Right lung (tissue), 5 donors: Measurements from ENCODE around the gene AP2M1. TPM values are rescaled to one million over a fixed set of nuclear protein-coding genes. Genes with fewer than 3 reads are reported as not detected.

ENCODE experiments used
- DNase-seq, 2 donors: peaks; one replicate each; pipeline ENCODE4 v3.0.0-alpha.2; 2013
- polyA plus RNA-seq, 5 donors: library from polyadenylated mRNA; unstranded; fragments of 120-200 nt; gene quantifications; one replicate each; pipeline versions ENCODE4 v1.2.1 to v1.2.3, GENCODE V29; 2013; ENCODE audit warnings: inconsistent platforms in 1 of 5, low replicate concordance in 1 of 5; ENCODE audit not compliant: insufficient read length in 5 of 5, insufficient read depth in 1 of 5

Gene AP2M1
- polyA plus RNA-seq, 5 donors = 318 to 368 (median 328) TPM

DNA sequence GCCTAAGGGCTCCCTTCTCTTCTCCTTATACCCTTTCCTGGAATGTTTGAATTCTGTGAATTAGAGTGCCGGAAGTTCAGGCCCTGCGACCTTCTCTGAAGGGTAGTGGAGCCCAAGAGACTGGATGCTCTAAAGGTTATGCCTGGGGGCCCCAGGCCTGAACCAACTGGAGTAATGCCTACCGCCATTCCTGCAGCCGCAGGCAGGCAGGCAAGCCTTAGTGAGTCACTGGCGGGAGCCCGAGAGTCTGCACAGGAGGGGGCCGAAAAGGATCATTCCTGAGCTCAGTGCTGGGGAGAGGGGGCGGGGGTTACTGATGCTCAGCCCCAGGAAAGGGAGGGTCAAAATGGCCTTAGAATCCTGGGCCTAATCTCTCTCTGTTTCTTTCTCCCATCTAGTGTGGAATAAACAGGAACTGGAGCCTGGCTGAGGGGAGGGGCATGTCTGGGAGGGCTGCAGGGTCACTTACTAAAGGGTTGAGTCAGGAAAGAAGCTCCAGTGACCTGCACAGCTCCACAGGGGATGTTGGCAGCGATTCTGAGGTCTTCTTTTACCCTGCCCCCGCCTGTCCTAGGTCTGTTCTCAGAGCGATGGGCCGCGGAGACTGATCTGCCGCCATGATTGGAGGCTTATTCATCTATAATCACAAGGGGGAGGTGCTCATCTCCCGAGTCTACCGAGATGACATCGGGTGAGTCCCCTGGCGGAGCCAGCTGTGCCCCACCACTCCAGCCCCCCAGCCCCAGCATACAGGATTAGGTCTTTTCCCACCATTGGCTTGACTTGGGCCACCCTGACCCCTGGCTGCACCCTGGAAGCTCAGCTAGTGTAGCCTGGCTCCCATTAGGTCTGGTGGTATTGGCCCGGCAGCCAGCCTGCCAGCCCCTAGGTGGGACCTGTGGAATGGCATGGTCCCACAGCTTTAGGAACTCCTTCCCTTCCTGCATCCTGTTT, 2.0 kb downstream of the AP2M1 start:
- DNase-seq = no peak

DNA sequence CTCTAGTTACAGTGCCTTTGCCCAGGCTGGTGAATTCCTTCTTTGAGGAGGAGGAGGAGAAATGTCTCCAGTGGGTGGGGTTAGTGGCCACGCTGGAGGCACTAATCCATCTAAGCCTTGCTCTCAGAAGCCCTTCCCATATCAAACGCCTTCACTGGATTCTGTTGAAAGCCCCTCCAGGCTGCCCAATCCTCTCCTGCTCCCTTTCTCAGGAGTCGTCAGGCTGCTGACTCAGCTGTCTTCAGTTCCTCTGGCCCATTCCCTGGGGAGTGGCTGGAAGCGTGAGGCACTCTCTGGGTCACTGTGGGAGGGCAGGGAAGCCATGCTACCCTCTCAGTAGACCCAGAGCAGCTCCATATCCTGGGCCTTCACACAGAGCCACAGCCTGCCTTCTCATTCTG, 2.7 kb downstream of the AP2M1 start:
- no peak for DNase-seq

DNA sequence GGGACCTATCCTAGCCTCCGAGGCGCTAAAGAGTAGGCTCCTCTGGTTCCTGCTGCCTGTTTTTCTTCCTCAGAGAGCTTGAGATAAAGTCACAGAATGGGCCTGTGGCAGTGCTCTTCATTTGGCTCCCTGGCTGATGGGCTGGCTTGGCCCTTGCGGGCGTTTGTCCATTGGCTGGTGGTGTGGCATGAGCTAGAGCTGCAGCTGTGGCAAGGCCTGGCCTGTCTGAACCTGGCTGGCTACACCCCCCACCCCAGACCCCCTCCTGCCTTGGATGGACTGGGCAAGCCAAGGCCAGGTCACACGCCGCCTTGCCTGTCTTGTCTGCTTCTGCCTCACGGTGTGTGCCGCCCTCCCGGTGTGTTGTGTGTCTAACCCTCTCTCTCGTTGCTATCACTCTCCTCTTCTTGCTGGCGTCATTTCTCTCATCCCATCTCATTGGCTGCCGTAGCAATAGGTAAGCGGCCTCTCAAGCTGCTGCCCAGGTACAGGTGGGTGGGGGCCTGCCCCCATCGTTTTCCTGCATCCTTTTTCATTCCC, 3.2 kb downstream of the AP2M1 start:
- DNase-seq = no peak

DNA sequence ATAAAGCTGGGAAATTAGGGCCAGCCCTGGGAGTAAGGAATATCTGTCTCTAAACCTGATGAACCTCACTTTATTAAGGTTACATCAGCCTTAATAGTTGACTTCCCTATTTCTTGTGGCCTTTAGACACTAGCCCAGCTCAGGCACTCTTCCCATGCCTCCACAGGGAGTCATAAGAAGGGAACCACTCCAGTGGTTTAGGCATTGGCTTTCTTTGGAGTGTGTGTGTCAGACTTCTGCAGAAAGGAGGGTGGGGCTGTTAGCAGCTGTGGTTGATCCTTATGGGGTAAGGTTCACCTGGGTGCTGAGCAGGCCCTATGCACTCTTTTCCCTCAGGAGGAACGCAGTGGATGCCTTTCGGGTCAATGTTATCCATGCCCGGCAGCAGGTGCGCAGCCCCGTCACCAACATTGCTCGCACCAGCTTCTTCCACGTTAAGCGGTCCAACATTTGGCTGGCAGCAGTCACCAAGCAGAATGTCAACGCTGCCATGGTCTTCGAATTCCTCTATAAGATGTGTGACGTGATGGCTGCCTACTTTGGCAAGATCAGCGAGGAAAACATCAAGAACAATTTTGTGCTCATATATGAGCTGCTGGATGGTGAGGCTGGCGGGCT, 4.0 kb downstream of the AP2M1 start:
- no peak for DNase-seq

DNA sequence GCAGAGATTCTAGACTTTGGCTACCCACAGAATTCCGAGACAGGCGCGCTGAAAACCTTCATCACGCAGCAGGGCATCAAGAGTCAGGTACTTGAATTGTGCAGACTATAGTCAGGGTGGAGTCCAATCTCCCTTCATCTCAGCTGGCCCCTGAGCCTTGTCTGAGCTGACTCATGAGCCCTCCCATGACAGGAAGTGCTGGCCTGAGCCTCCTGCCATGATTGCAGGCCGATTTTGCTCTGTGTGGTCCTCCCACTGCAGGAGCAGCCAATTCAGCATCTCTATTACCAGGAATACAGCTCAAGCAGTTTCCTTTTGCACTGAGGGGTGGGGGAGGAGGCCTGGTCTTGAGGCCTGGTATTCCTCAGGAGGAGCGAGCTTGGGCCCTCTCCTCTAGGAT, 5.5 kb downstream of the AP2M1 start:
- no peak for DNase-seq

DNA sequence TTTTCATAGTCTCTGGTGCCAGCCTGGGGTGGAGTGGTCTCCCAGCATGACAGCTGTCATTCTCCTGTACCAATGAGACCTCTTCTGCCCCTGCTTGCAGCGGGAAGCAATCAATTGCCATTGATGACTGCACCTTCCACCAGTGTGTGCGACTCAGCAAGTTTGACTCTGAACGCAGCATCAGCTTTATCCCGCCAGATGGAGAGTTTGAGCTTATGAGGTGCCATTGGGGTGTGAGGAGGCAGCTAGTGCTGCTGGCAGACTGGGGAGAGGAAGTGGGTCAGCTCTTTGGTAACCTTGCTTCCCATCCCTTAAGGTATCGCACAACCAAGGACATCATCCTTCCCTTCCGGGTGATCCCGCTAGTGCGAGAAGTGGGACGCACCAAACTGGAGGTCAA, 6.9 kb downstream of the AP2M1 start:
- no peak for DNase-seq

DNA sequence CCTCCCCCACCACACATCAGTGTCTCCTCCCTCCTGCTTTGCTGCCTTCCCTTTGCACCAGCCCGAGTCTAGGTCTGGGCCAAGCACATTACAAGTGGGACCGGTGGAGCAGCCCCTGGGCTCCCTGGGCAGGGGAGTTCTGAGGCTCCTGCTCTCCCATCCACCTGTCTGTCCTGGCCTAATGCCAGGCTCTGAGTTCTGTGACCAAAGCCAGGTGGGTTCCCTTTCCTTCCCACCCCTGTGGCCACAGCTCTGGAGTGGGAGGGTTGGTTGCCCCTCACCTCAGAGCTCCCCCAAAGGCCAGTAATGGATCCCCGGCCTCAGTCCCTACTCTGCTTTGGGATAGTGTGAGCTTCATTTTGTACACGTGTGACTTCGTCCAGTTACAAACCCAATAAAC, 9.0 kb downstream of the AP2M1 start:
- DNase-seq = no peak

DNA sequence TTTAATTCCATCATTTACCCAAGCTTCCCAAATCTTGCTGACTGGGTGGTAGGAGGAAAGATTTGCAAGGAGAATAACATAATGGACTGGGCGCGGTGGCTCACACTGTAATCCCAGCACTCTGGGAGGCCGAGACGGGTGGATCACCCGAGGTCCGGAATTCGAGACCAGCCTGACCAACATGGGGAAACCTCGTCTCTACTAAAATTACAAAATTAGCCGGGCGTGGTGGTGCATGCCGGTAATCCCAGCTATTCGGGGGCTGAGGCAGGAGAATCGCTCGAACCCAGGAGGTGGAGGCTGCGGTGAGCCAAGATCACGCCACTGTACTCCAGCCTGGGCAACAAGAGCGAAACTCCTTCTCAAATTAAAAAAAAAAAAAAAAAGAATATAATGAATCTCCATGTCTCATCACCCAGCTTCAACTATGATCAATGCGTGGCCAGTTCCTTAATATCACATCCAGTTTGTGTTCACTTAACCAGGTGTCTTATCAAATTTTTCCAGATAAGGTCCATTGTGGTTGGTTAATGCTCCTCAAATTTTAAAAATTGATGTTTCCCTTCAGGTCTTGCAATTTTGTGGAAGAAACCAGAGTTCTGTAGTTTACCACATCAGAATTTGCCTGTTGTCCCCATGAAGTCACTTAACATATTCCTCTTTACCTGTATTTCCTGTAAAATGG, 10.0 kb downstream of the AP2M1 start:
- no peak for DNase-seq

DNA sequence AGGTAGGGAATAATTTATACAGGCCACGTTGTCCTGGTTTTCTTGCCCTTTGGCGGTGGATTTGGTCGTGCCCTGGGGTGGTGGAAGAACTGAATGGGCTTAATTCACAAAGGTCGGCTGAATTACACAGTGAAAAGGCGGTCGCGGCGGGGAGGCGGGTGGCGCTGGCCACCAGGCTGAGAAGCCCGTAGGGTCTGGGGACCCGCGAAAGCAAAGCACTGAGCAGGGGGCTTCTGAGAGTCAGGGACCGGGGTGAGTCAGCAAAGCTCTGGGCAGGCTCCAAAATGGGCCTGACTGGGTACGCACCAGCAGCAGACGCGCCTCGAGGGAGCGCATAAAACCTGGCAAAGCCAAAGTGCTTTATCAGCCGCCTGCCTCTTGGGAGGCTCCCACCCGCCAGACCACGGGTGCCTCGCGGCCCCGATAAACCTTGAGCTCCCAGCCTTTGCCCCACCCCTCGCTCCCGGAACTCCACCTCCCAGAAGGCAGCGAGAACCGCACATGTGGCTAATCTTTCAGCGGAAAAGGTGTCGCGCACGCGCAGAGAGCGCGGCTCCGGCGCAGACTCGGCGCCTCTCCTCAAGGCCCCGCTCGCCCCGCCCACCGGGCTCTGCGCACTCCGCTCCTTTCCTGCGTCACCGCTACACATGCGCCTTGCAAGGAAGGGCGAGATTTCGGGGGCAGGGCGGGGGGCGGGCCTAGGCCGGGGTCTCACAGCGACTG, 11.0 kb downstream of the AP2M1 start:
- DNase-seq = peak; percentile 100

DNA sequence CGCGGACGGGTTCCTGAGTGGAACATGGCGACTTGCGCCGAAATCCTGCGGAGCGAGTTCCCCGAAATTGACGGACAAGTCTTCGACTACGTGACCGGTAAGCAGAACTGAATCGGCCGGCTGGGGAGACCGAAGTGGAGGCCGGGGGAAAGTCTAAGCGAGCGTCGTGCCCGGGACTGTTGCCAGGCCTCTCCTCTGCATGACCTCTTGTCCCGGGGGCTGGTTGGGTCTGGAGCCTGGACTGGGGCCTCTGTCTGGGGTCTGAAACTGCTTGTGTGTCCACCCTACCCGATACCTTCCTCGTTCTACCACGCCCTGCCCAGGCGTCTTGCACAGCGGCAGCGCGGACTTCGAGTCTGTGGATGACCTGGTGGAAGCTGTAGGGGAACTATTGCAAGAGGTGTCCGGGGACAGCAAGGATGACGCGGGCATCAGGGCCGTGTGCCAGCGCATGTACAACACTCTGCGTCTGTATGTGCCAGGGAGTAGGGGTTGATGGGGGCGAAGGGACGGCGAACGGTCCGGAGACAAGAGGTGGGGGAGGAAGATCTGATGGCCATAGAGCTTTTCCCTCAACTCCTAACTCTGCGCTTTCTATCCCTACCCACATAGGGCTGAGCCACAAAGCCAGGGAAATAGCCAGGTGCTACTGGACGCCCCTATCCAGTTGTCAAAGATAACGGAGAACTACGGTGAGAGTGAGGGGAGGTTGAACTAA, 11.7 kb downstream of the AP2M1 start, which contains the start of gene ABCF3:
Gene ABCF3, plus strand, starts transcription at position 16 of the 718 bp plus-strand sequence. Its CDS starts 9 bp downstream, at position 25.
- no peak for DNase-seq

DNA sequence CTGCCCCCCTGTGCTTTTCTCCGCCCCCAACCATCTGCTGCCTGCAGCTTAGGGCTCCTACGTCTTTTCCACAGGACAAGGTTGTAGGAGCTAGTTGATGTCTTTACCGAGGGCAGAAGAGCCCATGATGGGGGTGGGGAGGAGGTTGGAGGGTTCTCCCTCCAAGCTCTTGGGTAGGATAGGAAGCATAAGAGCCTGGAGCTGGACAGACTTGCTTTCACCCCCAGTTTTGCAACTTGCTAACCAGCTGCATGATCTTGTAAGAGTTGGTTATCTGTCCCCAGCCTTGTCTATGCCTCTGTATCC, 12.2 kb downstream of the AP2M1 start:
- DNase-seq = no peak

DNA sequence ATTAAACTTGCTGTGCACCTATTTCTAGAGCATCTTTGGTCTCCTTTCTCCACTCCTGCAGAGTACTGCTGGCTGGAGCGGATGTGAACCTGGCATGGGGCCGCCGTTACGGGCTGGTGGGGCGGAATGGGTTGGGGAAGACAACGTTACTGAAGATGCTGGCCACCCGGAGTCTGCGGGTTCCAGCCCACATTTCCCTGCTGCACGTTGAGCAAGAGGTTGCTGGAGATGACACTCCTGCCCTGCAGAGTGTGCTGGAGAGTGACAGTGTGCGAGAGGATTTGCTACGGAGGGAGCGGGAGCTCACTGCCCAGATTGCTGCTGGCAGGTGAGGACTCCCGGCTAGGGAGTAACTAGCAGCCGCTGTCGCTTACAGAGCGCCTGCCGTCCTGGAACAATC, 13.4 kb downstream of the AP2M1 start:
- no peak for DNase-seq

DNA sequence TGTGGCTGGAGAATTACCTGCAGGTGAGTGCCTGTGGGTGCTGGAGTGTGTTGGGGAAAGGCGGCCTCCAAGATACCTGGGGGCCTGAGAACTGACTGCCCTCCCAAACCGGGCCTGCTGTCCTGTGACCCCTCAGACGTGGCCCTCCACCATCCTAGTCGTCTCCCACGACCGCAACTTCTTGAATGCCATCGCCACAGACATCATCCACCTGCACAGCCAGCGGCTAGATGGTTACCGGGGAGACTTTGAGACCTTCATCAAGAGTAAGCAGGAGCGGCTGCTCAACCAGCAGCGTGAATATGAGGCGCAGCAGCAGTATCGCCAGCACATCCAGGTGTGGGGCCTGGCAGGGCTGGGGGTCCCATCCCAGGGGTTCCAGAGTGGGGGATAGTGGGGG, 14.8 kb downstream of the AP2M1 start:
- DNase-seq = no peak

DNA sequence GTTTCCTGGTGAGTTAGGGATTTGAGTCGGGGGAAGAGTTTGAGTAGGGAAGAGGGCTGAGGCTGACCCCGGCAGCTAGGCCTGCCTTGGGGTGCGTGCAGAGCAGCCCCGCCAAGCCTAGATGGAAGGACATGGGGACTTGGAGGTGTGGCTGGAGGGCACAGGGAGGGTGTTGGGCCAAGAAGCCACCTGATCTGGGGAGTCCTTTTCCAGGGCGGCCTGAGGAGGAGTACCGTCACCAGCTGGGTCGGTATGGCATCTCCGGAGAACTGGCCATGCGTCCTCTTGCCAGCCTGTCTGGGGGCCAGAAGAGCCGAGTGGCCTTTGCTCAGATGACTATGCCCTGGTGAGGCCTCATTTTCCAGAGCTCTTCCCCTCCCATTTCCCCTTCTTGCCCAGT, 18.2 kb downstream of the AP2M1 start:
- DNase-seq = no peak

DNA sequence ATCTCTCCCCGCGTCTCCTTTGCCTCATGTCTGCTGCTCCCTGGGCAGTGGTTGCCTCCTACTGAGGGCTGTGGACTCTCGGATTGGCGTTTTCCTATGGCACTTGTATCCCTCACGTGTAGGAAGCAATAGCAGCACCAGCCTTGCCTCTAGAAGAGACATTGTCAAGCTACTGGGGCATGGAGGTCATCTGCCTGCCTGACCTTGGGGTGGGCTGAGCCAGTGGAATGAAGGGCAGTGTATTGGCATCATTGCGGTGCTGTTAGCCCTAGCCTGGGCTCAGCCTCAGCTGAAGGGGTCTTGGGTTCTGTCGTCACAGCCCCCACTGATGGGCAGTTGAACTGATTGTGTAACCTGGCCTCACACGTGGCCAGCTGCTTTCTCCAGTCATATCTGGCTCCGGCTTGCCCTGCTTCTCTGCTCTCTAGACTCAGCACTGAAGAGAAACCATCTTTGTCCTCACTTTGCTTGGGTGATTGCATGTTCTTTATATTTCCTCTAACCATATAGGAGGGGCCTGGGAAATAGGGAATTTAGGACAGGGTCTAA, 19.4 kb downstream of the AP2M1 start:
- DNase-seq = no peak

DNA sequence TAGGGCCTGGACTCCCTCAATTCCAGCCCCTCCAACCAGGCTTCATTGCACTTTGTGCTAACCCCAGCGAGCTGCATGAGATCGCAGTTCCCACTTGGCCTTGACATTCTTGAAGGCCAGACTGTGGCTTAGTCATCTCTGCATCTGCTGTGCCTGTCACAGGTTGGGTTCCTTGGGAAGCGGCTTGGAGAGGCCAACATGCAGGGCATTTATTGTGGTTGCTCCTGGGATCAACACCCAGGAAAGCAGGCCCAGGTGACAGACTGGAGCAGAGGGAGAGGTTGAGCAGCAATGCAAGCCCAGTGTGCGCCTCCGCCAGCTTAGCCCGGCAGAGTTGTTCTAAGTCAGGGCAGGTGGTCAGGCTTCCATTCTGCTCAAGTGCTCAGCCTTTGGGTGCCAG, 21.9 kb downstream of the AP2M1 start:
- no peak for DNase-seq

DNA sequence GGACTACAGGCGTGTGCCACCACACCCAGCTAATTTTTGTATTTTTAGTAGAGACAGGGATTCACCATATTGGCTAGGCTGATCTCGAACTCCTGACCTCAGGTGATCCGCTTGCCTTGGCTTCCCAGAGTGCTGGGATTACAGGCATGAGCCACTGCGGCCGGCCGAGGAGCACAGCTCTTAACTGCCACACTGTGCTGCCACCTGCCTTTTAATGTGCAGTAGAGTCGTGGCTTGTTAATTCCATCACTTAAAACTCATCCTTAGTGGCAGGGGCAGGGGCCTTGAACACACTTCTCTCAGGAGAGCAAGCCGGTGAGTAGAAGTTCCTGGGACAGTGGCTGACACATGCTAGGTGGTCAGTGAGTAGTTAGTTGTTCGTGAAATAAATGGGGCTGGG, 23.9 kb downstream of the AP2M1 start:
- DNase-seq = no peak

DNA sequence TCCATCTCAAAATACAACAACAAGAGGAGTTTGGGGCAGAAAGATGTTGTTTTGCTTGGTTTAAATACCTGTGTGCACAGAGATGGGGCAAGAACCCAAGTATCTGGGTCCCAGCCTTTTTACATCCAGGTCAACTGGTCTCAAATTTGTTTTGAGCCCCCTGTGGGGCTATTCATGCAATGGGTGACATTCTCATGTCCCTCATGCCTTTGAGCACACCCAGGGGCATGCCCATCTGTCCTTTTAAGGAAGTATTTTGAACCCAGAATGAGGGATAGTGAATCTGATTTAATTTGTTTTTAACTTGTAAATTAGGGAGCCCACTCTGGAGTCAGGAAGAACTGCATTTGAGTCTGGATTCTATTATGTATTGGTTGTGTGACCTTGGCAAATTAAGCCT, 26.2 kb downstream of the AP2M1 start:
- no peak for DNase-seq

DNA sequence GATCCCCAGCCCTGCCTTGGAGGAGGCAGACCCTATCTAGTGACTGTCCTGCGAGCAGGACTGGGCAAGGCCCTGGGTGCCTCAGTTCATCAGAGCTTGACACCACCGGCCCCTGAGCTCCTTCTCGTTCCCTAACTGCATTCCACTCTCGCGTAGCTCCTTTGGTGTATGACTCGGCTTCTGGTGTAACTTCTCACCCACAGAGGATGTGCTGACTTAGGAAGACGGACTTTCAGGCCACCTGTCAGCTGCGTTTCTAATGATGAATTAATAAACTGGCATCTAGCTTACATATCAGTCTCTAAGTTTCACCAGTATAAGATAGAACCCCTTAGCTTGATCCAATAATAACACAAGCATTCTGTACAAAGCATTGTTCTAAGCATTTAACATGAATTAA, 28.9 kb downstream of the AP2M1 start:
- no peak for DNase-seq

DNA sequence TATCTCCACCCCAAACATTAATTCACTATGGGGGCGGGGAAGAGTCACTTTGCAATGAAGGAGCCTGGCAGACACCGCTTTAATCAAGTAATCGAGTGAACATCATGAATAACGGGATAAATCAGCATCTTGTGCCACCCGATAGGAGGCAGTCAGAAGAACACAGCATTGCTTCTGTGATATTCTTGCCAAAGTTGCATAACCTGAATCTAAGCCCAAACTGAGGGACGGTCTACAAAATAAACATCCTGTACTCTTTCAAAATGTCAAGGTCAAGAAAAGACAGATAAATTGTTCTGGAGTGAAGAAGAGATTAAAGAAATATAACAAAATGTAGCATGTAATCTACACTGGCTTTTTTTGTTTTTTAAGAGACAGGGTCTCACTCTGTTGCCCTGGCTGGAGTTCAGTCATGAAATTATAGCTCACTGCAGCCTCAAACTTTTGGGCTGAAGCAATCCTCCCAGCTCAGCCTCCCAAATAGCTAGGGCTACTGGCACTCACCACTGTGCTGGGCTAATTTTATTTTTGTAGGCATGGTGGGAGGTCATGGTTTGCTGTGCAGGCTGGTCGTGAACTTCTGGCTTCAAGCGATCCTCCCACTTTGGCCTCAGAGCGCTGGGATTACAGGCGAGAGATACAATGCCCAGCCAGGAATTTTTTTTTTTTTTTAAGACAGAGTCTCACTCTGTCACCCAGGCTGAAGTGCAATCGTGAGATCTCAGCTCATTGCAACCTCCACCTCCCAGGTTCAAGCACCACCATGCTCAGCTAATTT, 34.7 kb downstream of the AP2M1 start:
- no peak for DNase-seq
